Activated B cell treated with CpG ODN at 0.5 μM for 24 hours (primary cell): Measurements from ENCODE around the gene SPRY1. TPM values are rescaled to one million over a fixed set of nuclear protein-coding genes. Genes with fewer than 3 reads are reported as not detected.

Experiments
- ATAC-seq: fragments of 200-7000 bp; cut with Tn5 transposase; one replicate; pipeline ENCODE4 v1.10.0; 2021; ENCODE audit warnings: low read depth, mild to moderate bottlenecking, moderate library complexity
- CTCF ChIA-PET: fragments of 350-600 bp; sonication (Branson Sonifier 250); formaldehyde crosslinking; loops from one replicate; lab custom pipeline; 2021; ENCODE audit warnings: antibody characterized with exemption; lab: Charles Lee
- POLR2A ChIA-PET: fragments of 350-600 bp; sonication (Branson Sonifier 250); formaldehyde crosslinking; loops from one replicate; lab custom pipeline; 2021; ENCODE audit warnings: antibody characterized with exemption; lab: Charles Lee
- DNase-seq: peaks from one replicate; pipeline ENCODE4 v3.0.0; 2022
- H3K27ac Mint-ChIP-seq: one replicate; pipeline ENCODE4 v1.8.0; 2020; ENCODE audit warnings: mixed read lengths
- H3K27me3 Mint-ChIP-seq: one replicate; pipeline ENCODE4 v1.8.0; 2021; ENCODE audit warnings: mixed read lengths
- H3K36me3 Mint-ChIP-seq: one replicate; pipeline ENCODE4 v1.8.0; 2021; ENCODE audit warnings: low read depth, mixed read lengths
- H3K4me1 Mint-ChIP-seq: one replicate; pipeline ENCODE4 v1.8.0; 2021; ENCODE audit warnings: mixed read lengths
- H3K4me3 Mint-ChIP-seq: one replicate; pipeline ENCODE4 v1.8.0; 2020; ENCODE audit warnings: mild to moderate bottlenecking, mixed read lengths
- H3K9me3 Mint-ChIP-seq: one replicate; pipeline ENCODE4 v1.8.0; 2020; ENCODE audit warnings: mixed read lengths
- intact Hi-C: fragments of 100-400 bp; cut with micrococcal nuclease; formaldehyde crosslinking; loops from one replicate; pipeline ENCODE4 v1.15.1; 2024
- total RNA-seq: library from RNA; stranded (reverse); gene quantifications from 2 replicates; pipeline ENCODE4 v1.2.3, GENCODE V29; 2022
- TF ChIP-seq, protein P1 (sequence below): fragments of 200-600 bp; IDR thresholded peaks from one replicate; pipeline ENCODE4 v1.8.0; 2022; ENCODE audit warnings: antibody characterized with exemption, mild to moderate bottlenecking

Gene SPRY1, protein sequence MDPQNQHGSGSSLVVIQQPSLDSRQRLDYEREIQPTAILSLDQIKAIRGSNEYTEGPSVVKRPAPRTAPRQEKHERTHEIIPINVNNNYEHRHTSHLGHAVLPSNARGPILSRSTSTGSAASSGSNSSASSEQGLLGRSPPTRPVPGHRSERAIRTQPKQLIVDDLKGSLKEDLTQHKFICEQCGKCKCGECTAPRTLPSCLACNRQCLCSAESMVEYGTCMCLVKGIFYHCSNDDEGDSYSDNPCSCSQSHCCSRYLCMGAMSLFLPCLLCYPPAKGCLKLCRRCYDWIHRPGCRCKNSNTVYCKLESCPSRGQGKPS
- total RNA-seq = 4.0 and 4.1 TPM in 2 replicates

DNA sequence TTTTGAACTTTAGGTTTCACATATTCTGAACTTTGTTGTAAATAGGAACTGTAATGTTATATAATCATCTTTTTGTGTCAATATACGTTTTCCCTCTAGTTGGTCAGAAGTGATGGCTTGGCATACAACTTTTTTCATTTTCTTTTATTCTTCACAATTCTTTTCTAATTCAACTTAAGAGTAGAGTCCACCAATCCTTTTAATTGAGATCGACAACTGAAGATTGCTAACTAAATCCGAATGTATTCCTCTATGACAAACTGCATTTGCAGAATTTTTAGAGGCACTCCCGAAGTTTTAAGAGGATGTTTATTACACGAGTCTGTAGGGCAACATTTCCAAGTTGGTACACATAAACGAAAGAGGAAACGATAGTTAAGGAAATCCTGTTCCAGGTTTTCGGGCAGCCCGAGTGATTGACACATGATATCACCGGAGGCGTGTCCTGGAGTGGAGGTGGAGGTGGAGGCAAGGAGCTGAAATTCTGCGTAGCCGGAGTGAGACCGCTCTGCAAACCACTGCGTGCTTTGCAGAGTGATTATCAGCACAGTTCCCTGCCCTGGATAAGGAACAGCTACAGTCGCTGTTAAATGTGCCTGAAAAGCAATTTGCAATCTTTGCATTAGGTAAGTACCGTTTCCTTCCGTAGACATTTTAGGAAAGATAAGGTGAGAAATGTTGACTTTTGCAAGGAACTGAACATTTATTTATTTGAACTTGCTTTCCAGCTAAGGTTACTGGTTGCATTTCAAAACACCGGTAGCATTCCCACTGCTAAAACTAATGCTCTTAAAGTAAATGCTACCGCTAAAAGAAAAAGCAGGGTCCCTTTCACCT, at the start of gene SPRY1:
TSS of gene SPRY1 (plus strand) at position 489 of the 837 bp plus-strand sequence. CDS start 4,797 bp downstream, outside the sequence.
- H3K4me3 Mint-ChIP-seq = peak within 1 kb of the TSS; percentile 88
- DNase-seq = peak; percentile 47
- H3K9me3 Mint-ChIP-seq = no peaks in the 10 kb centered on the region
- H3K27me3 Mint-ChIP-seq = peaks cover 12% of the 10 kb centered on the region
- H3K36me3 Mint-ChIP-seq = no peaks in the 10 kb centered on the region
- peak within 1 kb of the TSS; percentile 59 for H3K27ac Mint-ChIP-seq
- intact Hi-C loops = loop anchor here (1.0 to 10.0 kb wide), 5 partner anchors 109 to 474 kb away; partner anchors contain the start of gene NUDT6
- CTCF ChIA-PET = interaction anchor here (1.0 to 5.5 kb wide), 3 partner anchors 168 to 294 kb away, joined by 3 to 30 read pairs (median 3); no protein-coding TSS in a partner anchor
- ATAC-seq = peak; percentile 45
- peaks cover 32% of the 10 kb centered on the region for H3K4me1 Mint-ChIP-seq
- TF ChIP-seq, protein P1, sequence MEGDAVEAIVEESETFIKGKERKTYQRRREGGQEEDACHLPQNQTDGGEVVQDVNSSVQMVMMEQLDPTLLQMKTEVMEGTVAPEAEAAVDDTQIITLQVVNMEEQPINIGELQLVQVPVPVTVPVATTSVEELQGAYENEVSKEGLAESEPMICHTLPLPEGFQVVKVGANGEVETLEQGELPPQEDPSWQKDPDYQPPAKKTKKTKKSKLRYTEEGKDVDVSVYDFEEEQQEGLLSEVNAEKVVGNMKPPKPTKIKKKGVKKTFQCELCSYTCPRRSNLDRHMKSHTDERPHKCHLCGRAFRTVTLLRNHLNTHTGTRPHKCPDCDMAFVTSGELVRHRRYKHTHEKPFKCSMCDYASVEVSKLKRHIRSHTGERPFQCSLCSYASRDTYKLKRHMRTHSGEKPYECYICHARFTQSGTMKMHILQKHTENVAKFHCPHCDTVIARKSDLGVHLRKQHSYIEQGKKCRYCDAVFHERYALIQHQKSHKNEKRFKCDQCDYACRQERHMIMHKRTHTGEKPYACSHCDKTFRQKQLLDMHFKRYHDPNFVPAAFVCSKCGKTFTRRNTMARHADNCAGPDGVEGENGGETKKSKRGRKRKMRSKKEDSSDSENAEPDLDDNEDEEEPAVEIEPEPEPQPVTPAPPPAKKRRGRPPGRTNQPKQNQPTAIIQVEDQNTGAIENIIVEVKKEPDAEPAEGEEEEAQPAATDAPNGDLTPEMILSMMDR = no peak
- POLR2A ChIA-PET = interaction anchor here (0.9 to 1.0 kb wide), 2 partner anchors 57 to 261 kb away, joined by 3 to 5 read pairs; no protein-coding TSS in a partner anchor

GRCh38 chr4:123346951-123347350, 49.6 kb upstream of the SPRY1 start:
- CTCF ChIA-PET = no interaction called here
- H3K27ac Mint-ChIP-seq = no peak overlapping the region
- H3K27me3 Mint-ChIP-seq = no peaks in the 10 kb centered on the region
- no peaks in the 10 kb centered on the region for H3K4me1 Mint-ChIP-seq
- DNase-seq (no peak), ATAC-seq (no peak)
- H3K9me3 Mint-ChIP-seq = no peaks in the 10 kb centered on the region
- POLR2A ChIA-PET = no interaction called here
- no peak overlapping the region for H3K4me3 Mint-ChIP-seq
- intact Hi-C loops = no loop called here
- TF ChIP-seq, protein P1 = no peak
- H3K36me3 Mint-ChIP-seq = no peaks in the 10 kb centered on the region

DNA sequence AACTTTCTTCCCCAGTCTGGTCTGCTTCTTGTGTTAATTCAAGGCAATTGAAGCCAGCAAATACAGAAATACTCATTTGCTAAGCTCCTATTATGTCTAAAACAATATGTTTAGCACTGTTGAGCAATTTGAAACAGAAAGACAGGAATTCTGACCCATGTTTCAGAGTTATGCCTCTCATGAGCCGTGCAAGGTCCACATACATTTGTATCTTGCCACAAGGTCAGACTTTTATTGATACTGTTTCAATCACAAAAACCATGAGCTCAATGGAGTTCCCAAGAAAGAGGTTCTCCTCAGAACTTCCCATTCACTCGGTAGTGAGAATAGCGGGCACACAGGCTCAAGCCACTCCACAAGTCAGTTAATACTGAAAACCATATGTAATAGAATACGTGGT, 47.6 kb upstream of the SPRY1 start:
- ChIA-PET POLR2A (no interaction called here), CTCF (interaction anchor here (0.5 kb wide), 1 partner anchor 313 kb away, joined by 3 read pairs; no protein-coding TSS in a partner anchor)
- Mint-ChIP-seq H3K27me3 (no peaks in the 10 kb centered on the region), H3K4me1 (peaks cover 8% of the 10 kb centered on the region), H3K36me3 (no peaks in the 10 kb centered on the region), H3K27ac (no peak overlapping the region), H3K9me3 (no peaks in the 10 kb centered on the region), H3K4me3 (no peak overlapping the region)
- DNase-seq (no peak), ATAC-seq (no peak)
- TF ChIP-seq, protein P1 = no peak
- intact Hi-C loops = no loop called here

- Mint-ChIP-seq H3K9me3 (no peaks in the 10 kb centered on the region), H3K36me3 (no peaks in the 10 kb centered on the region), H3K27ac (no peak overlapping the region), H3K27me3 (no peaks in the 10 kb centered on the region), H3K4me1 (peaks cover 8% of the 10 kb centered on the region), H3K4me3 (no peak overlapping the region)
- DNase-seq (no peak), ATAC-seq (no peak)
- POLR2A ChIA-PET = no interaction called here
- intact Hi-C loops = no loop called here
- TF ChIP-seq, protein P1 = no peak
- CTCF ChIA-PET = no interaction called here
Measured at GRCh38 chr4:123349421-123350190, 47.0 kb upstream of the SPRY1 start.
